NT2/D1 (cell line): ENCODE data around the gene LRRC2.

ENCODE experiments used
- SUZ12 ChIP-seq: IDR thresholded peaks from 2 replicates; pipeline ENCODE4 v1.6.1; 2011; ENCODE audit not compliant: insufficient read length, insufficient read depth; ENCODE audit errors: extremely low read depth
- YY1 ChIP-seq: IDR thresholded peaks from 2 replicates; pipeline ENCODE4 v1.6.1; 2011; ENCODE audit not compliant: insufficient read length, insufficient read depth
- ZNF274 ChIP-seq: IDR thresholded peaks from 2 replicates; pipeline ENCODE4 v1.6.1; 2011; ENCODE audit warnings: mild to moderate bottlenecking, low read depth, low read length

DNA sequence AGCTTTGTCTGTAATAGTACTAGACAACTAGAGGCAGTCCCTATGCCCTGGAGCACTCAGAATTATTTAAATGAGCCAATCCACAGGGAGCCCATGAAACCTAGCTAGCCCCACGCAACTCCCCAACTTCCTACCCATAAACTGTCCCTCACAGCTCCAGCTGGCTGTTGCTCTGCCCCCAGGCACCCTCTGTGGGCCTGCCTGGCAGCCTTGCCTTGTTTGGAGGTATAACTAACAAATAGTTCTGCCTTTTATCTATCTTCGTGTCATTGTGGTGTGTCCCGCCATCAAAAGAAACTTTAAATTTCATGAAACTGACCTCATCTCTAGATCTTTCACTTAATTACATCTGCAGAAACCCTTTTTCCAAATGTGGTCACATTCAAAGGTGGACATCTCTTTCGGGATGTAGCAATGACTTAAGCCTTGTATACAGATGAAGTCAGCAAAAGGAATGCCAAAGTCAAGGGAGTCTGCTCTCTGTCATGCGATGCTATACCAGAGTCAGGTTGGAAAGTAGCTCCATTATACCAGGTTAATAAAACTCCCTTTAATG is 70.1 kb downstream of the LRRC2 start:
- TF ChIP-seq YY1 (no peak), ZNF274 (no peak), SUZ12 (no peak)
